NCI-H345 treated with DMSO at 0.1 percent for 48 hours (cell line): Measurements from ENCODE around the gene NXPH2.
"Not testable (repeated sequence)": the region's sequence is repeated elsewhere in the genome, so short reads cannot be mapped to it uniquely, and the experiment has no call there.

Experiments
- DNase-seq: peaks from one replicate; lab custom pipeline; 2025; ENCODE audit not compliant: unreplicated experiment; lab: John Stamatoyannopoulos, UW

Gene NXPH2

DNA sequence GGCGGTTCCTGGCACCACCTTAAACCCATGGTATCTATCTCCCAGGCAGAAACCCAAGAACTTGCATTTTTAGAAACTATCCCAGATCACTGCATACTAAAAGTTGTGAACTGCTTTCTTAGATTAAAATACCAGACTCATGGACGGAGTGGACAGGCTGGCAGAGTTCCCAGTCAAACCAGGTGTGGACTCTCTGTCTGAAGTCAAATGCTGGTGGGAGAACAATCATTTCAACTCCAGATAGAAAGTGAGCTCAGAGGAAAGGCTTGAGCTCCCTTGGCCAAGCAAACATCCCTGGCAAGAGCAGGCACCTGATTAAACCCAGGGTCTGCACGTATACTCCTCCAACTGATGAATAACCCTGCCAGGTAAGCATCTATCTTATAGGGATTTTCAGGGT lies 19.5 kb downstream of the NXPH2 start:
- no peak for DNase-seq

DNA sequence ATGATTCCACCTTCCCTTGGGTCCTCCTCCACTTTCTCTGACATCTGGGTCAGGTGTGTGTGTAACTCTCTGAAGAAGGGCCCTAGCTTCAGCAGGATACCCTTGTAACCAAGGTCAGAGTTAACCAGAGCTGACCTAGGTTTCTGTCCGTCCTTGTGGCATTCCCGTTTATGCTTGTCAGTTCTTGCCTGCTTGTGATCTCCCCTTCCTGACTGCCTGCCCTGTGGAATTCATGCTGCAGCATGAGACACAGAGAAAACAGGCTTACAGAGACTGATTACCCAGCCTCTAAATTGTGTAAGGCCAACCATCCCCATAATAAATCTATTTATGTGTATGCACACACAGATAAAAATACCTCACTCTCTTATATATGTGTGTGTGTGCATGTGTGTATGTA lies 22.8 kb downstream of the NXPH2 start:
- no peak for DNase-seq

DNA sequence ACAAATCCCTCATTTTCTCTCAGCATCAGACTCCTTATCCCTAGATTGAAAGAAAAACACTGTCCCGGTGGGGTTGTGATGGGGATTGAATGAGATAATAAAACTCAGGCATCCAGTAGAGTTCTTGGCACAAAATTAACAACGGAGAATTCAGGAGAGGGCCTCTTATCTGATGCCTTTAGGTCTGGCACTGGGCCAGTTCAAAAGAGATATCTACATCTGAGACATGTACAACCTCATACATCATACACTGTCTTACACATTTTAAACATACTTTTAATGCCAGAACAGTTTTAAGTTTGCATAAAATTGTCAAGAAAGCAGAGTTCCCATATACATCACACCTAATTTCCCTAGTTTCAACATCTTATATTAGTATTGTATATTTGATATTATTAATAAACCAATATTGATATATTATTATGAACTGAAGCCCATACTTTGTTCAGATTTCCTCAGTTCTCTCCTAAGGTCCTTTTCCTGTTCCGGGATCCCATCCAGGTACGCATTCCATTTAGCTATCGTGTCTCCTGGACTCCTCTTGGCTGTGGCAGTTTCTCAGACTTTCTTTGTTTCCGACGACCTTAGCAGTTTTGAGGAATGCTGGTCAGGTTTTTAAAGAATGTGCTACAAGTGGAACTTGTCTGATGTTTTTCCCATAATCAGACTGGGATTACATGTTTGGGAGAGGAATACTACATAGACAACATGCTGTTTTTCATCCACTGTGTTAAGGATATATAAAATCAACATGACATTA lies 27.8 kb downstream of the NXPH2 start:
- DNase-seq, result no peak

DNA sequence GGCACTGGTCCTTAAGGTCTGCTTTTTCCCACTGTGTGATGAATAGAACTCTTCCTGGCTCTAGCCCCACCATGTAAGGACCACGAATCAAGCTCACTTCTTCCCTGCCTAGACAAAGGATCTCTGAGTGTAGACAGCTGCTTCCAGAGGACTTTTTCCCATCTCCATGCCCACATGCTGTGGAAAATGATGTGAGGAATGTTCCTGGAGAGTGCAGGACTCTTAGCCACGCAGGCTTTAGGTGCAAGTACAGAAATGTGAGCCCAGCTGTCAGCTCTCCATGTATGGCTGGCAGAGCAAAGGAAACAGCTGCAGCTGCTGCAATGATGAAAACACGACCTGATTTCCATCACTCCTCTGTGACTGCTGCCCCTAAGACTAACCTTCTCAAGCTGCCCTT lies 35.5 kb downstream of the NXPH2 start:
- DNase-seq, result peak; percentile 14

DNA sequence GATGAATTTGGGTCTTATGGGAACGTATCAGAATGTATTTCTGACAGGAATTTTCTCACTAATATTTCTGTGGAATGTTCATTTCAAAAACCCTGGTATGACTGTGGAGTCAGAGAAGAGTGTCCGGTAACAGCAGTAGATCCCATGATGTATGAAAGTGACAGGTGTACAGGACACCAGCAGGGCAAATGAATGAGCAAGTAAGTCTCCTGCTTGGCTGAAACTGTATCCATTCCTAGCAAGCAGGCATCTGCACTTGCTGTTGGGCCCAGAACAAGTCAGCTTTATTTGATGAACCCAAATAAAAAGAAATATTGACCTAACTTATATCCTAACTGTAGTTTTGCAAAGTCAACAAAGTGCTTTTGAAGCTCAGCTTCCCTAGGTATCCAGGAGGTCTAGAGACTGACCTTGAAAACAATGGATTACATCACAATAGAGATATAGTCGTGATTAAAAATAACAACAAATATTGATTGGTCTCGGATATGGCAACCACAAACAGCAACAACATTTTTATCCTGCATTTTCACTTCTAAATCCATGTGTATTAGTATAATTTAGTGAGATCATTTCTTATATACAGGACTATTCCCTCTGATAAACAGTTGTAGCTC lies 37.6 kb downstream of the NXPH2 start:
- no peak for DNase-seq

DNA sequence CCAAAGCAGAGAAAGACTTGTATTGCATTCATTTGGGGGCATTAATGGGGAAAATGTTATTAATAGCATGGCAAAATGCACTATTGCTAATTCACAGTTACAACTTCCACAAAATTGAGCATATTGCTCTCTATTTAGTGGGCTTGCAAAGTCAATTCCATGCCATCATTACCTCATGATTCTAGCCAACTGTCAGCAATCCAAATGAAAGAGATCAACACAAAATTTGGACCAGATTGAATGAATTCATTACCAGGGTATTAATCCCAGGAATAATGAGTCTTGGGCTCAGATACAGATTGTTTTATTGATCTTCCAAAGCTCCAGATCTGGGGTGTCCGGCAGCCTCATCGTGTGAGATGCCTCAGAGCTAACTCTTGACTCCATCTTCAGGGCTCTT lies 38.3 kb downstream of the NXPH2 start:
- no peak for DNase-seq

DNA sequence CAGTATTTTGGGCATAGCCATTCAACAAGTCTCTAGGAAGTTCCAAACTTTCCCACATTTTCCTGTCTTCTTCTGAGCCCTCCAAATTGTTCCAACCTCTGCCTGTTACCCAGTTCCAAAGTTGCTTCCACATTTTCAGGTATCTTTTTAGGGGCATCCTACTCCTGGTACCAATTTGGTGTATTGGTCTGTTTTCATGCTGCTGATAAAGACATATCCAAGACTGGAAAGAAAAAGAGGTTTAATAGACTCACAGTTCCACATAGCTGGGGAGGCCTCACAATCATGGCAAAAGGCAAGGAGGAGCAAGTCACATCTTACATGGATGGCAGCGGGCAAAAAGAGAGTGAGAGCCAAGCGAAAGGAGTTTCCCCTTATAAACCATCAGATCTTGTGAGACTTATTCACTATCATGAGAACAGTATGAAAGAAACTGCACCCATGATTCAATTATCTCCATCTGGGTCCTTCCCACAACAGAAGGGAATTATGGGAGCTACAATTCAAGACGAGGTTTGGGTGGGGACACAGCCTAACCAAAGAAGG lies 43.1 kb downstream of the NXPH2 start:
- not testable (repeated sequence) for DNase-seq

DNA sequence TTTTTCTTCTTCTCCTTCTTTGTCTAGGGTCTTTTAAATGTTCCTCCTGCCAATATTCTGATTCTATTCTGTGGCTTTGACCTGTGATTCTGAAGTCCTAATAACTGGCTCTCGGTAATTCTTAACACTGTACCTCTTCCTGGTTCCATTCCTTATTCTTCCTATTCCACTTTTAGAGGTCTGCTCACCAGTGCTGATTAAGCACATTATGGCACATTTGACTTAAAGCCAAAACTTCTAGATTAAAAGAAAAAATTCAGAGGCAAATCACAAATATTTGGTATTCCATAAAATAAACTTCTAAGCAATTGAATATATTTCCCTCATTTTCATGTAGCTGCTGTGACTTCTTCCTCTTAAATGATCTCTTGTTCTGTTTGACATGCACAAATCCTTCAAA lies 47.5 kb downstream of the NXPH2 start:
- no peak for DNase-seq

DNA sequence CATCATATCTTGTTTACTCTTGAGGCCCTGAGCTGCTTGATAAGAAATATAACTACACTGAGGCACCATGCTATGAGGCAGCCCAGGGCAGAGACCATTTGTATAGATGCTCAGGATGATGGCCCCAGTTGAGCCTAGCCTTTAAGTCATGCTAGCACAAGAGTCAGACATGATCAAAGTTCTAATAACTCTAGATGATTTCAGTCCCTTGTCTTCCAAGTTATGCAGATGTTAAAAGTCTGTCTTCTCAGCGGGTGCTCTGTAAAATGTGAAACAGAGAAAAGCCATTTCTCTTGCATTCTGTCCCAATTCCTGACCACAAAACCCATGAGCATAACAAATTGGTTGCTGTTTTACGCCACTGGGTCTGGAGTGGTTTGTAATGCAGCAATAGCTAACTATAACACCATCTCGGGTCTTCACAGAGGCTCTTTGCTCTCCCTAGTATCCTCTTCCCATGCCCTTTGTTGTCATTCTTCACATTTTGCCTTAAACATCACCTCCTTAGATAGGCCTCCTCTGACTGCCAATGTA lies 49.6 kb downstream of the NXPH2 start:
- DNase-seq, result no peak

DNA sequence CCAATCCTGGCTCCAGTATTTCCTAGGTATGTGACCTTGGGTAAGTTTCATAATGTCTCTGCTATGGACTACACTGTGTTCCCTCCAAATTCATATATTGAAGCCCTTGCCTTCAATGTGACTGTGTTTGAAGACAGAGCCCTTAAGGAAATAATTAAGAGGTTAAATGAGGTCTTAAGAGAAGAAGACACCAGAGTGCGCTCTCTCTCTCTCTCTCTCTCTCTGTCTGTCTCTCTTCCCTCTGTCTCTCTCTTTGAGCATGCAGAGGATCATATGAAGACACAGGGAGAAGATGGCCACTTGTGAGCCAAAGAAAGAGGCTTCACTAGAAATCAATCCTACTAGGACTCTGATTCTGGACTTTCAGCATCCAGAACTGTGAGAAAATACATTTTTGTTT lies 52.2 kb downstream of the NXPH2 start:
- no peak for DNase-seq

DNA sequence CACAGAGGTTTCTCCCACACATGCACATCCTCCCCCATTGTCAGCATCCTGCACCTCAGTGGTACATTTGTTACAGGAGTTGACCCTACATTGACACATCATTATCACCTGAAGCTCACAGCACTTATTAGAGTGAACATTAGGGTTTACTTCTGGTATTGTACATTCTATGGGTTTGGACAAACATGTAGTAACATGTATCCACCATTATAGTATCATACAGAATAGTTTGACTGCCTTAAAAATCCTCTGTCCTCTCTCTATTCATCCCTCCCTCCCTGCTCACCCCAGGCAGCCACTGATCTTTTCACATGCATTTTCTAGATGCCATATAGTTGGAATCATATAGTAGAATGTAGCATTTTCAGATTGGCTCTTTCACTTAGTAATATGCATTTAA lies 53.5 kb downstream of the NXPH2 start:
- no peak for DNase-seq

DNA sequence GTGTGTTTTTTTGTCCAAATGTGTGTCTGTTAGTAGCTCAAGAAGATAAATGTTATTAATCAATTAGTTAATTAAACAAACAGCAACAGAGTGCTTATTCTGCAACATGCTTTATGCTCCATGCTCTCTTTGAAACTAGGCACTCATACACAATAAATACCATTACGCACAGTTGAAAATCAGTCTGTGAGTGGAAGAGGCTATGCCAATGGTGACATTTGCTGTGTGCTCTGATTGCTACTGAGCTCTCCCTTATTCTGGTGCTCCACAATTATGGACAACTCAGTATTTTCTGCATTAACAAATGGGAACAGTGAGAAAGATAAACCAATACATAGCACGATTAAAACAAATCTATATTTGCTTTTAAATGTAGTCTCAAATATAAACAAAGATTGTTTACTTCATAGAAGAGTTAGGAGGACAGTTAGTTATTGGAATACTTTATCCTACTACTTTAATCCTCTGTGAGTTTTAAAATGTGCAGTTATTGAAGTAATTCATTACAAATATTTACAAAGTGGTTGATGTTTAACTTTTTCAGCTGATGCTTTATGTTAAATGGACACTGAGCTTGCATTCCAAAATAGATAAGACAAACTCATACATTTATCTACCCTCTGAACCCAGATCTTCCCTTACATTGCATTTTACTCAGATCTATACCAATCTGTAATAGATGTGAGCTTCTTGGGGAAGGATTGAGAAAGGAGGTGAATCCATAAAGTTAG lies 55.3 kb downstream of the NXPH2 start:
- no peak for DNase-seq

DNA sequence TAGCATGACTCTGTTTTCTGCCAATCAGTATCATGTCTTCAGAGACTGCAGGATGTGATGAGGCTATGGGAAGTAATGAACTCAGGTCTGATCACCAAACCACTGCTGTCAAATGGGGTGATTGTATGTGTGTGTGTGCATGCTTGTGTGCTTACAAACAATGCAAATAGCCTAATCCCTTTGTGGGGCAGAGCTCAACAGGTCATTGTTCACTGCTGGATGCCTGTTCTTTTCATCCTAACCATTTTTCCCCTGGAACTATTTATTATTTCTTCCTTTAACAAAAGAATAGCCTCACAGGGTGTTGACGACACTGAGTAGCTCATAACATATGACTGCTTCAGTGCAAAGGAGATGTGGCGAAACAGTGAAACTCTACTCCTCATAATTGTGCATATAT lies 55.9 kb downstream of the NXPH2 start:
- DNase-seq, result no peak

DNA sequence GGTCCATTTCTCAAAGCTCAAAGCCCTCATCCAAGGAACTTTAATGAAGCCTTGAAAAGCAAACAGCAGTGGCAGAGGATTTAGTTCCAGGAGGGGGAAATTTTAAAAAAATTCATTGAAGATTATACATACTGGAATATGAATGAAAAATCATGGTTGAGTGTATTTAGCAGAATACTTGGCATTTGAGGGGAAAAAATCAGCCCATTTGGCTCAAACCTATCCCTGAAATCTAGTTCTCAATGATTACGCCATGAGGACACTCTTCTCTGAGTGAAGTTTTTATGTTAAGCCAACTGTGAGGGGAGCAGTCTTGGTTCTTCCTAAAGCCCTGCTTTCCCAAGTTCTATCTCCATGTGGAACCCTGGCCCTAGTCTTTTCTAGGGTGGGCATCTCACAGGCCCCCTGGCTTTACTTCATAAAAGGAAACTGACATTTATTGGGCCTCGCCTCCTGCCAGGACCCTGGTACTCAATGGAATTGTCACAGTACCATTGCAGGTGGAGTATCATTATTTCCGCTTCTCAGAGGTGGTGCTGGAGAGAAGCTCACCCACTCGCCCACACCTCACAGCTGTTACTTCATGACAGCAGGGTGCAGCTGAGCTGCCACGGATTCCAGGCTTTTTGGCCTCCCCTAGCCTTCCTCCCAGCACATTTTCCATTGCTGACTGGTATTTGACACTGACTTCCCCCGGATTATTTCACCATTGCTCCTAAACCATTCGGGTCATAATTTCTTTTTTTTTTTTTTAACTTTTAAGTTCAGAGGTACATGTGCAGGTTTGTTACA lies 56.8 kb downstream of the NXPH2 start:
- DNase-seq, result no peak

DNA sequence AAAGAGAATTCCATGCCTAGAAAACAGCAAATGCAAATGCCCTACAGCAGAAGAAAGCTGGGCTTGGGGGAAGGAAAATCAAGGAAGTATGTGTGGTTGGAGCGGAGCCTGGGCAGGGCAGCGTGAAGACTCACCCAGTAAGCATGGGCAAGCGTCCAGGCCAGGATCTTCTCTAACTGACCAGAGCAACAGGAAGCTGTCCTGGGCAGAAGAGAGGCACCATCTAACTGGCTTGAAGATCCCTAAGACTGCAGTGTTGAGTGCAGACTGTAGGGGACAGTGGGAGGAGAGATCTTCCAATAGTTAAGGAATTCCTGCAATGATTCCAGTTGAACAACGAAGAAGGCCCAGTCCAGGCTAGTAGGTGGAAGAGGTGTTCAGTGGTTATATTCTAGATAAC lies 57.9 kb downstream of the NXPH2 start:
- no peak for DNase-seq

DNA sequence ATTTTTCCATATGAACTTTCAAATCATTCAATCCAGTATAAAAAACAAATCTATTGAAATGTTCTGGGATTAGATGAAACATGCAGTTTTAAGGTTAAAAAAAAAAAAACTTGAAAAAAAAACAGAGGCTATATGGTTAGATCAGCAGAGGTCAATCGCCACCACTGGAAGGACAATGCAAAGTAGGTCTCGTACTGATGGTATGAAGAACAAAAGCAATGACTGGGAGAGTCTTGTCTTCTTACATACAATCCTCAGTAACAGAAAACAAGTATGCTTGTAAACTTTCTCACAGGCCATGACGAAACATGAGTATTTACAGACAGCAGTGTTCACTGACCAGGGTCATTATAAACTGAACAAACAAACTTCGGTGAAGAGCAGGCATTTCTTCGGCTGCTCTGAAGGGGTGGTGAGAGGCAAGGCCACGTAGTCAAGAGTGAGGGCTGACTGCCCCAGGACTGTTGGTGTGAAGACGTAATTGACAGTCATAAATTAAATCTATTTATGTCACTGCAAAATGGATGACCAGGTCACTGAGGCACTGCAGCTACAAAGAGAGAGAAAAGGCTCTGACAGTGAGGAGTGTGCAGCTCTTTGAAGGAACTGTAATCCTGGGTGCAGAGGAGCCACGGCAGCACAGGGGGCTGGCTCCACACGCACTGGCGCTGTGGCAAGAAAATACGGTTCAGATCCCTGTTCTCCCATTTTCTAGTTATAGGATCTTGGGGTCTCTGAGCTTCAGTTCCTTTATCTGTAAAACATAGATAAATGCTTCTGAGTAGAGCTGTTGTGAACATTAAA lies 60.0 kb downstream of the NXPH2 start:
- no peak for DNase-seq

DNA sequence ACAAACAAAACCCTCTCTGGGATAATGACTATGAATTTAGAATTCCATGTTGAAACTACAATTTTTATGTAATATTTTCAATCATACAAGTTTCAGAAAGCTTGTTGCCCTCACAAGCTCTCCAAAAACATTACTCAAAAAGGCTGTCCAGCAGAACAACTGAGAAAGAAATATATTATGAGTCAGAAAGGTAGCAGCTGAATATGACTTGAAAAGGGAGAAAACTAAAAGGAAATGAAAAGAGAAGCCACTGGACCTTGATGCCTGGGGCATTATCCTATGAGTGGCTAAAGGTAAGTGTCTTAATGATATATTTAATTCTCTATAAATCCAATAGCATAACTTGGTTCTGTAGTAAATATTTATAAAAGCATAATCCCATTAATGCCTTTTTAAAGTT lies 61.8 kb downstream of the NXPH2 start:
- no peak for DNase-seq

DNA sequence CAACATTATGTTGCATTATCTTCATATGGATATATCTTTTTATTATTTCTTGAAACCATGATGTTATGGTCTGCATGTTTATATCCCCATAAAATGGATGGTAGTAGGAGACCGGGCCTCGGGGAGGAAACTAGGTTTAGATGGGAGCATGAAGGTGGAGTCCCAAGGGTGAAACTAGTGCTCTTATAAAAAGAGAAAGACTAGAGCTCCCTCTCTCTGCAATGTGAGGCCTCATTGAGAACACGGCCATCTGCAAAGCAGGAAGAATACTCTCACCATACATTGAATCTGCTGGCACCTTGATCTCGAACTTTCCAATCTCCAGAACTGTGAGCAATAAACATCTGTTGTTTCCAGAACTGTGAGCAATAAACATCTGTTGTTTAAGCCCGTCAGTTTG lies 64.0 kb downstream of the NXPH2 start:
- no peak for DNase-seq

DNA sequence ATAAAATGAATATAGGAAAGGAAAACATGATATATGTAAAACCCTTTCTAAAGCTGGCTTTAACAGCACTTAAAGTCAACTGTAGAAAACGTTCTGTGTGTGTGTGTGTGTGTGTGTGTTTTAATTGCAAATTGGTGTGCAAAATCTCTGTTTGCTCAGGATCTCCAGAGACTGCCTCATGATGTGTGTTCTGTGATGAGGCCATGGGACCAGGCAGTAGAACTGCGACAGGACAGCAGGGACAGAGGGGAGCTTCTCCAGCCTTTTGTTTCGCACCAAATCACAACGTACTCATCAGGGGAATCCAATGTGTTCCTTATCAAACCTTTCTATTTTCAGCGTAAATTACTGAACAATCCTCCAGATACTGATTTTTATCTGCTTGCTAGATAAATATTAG lies 66.7 kb downstream of the NXPH2 start:
- DNase-seq, result no peak

DNA sequence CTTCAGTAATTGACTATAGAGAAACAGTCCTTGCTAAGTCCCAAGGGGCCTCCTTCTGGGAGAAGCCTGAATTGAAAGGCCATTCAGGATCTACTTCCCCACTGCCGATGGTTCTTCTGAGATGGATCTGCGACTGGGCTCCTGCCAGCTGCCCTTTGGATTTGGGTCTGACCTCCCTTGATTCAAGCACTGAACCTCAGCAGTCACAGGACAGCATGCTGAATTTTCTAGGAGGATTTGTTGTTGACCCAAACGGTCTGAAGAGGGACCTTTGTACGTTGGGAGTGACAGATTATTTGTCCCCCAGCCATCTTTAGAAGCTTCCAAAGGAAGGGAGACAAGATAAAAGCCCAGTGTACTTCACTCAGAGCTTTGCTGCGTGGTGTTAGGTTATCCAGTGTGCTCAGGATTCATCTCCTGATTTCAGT lies 67.1 kb downstream of the NXPH2 start:
- DNase-seq, result no peak
